ENCODE results near the gene GPSM3.

DNA sequence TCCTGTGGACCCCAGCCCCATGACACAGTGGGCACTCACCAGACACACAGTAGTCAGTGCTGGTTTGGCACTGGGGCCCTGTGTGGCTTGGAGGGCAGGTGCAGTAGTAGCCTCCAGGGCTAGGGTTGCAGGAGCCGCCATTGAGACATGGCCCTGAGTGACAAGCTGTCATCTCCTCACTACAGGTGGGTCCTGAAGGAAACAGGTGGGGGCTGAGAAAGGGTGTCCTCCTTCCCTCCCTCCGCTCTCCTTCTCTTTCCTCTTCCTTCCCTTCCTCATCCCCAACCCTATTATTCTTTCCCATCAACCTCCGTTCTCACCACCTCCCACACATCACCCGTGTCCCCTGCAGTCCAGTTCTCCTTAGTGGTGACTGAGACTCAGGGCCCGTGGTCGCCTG is 21.2 kb upstream of the GPSM3 start:
- TF ChIP-seq, protein P1, sequence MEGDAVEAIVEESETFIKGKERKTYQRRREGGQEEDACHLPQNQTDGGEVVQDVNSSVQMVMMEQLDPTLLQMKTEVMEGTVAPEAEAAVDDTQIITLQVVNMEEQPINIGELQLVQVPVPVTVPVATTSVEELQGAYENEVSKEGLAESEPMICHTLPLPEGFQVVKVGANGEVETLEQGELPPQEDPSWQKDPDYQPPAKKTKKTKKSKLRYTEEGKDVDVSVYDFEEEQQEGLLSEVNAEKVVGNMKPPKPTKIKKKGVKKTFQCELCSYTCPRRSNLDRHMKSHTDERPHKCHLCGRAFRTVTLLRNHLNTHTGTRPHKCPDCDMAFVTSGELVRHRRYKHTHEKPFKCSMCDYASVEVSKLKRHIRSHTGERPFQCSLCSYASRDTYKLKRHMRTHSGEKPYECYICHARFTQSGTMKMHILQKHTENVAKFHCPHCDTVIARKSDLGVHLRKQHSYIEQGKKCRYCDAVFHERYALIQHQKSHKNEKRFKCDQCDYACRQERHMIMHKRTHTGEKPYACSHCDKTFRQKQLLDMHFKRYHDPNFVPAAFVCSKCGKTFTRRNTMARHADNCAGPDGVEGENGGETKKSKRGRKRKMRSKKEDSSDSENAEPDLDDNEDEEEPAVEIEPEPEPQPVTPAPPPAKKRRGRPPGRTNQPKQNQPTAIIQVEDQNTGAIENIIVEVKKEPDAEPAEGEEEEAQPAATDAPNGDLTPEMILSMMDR (IDR thresholded peaks at IDR 0.05), result no peak
- no peak for TF ChIP-seq POLR2A (IDR thresholded peaks at IDR 0.05)
